Measurements from ENCODE around the gene ANKRD65. TPM values are rescaled to one million over a fixed set of nuclear protein-coding genes. Genes with fewer than 3 reads are reported as not detected.

Gene ANKRD65
- polyA plus RNA-seq, 2 donors = 10.6 to 12.4 TPM

Other genes with a start within 250 kb of the ANKRD65 start
- under 1 TPM; 0.28 to 0.43 TPM for gene TTLL10, start 247.4 kb downstream of the ANKRD65 start, polyA plus RNA-seq
- 1 to 10 TPM; 1.9 to 4.3 TPM for gene TNFRSF18, start 214.7 kb downstream of the ANKRD65 start, polyA plus RNA-seq
- gene TNFRSF4, start 207.1 kb downstream of the ANKRD65 start, polyA plus RNA-seq = 1 to 10 TPM in 1 of 2 donors, under 1 TPM in 1; 0.73 to 1.1 TPM
- 10 to 100 TPM; 43.9 to 68.0 TPM for gene SDF4, start 189.3 kb downstream of the ANKRD65 start, polyA plus RNA-seq
- gene B3GALT6, start 189.0 kb downstream of the ANKRD65 start, polyA plus RNA-seq = 1 to 10 TPM; 4.5 to 6.7 TPM
- gene C1QTNF12, start 174.6 kb downstream of the ANKRD65 start, polyA plus RNA-seq = 1 to 10 TPM; 1.6 to 3.0 TPM
- 10 to 100 TPM; 38.2 to 40.9 TPM for gene UBE2J2, start 147.4 kb downstream of the ANKRD65 start, polyA plus RNA-seq
- gene SCNN1D, start 140.8 kb downstream of the ANKRD65 start, polyA plus RNA-seq = 1 to 10 TPM; 2.8 to 9.9 TPM
- 100 to 1,000 TPM in 1 of 2 donors, 10 to 100 TPM in 1; 47.7 to 120 TPM for gene ACAP3, start 113.3 kb downstream of the ANKRD65 start, polyA plus RNA-seq
- 10 to 100 TPM; 24.4 to 24.8 TPM for gene PUSL1, start 112.7 kb downstream of the ANKRD65 start, polyA plus RNA-seq
- 100 to 1,000 TPM in 1 of 2 donors, 10 to 100 TPM in 1; 74.1 to 127 TPM for gene INTS11, start 96.6 kb downstream of the ANKRD65 start, polyA plus RNA-seq
- gene CPTP, start 96.5 kb downstream of the ANKRD65 start, polyA plus RNA-seq = 10 to 100 TPM; 38.3 to 73.1 TPM
- 1 to 10 TPM in 1 of 2 donors, under 1 TPM in 1; 0.28 to 1.9 TPM for gene TAS1R3, start 90.0 kb downstream of the ANKRD65 start, polyA plus RNA-seq
- gene DVL1, start 71.9 kb downstream of the ANKRD65 start, polyA plus RNA-seq = 100 to 1,000 TPM in 1 of 2 donors, 10 to 100 TPM in 1; 57.5 to 107 TPM
- gene MXRA8, start 62.7 kb downstream of the ANKRD65 start, polyA plus RNA-seq = 10 to 100 TPM in 1 of 2 donors, 1 to 10 TPM in 1; 7.5 to 14.7 TPM
- 100 to 1,000 TPM; 155 to 158 TPM for gene AURKAIP1, start 46.1 kb downstream of the ANKRD65 start, polyA plus RNA-seq
- gene CCNL2, start 21.9 kb downstream of the ANKRD65 start, polyA plus RNA-seq = 100 to 1,000 TPM in 1 of 2 donors, 10 to 100 TPM in 1; 97.9 to 210 TPM
- gene MRPL20, start 14.0 kb downstream of the ANKRD65 start, polyA plus RNA-seq = 100 to 1,000 TPM in 1 of 2 donors, 10 to 100 TPM in 1; 59.1 to 148 TPM
- 10 to 100 TPM; 21.0 to 21.4 TPM for gene VWA1, start 14.4 kb upstream of the ANKRD65 start, polyA plus RNA-seq
- gene ATAD3C, start 28.4 kb upstream of the ANKRD65 start, polyA plus RNA-seq = 1 to 10 TPM; 1.8 to 2.1 TPM
- 10 to 100 TPM; 20.7 to 43.3 TPM for gene ATAD3B, start 50.5 kb upstream of the ANKRD65 start, polyA plus RNA-seq
- 10 to 100 TPM; 25.4 to 26.1 TPM for gene ATAD3A, start 90.9 kb upstream of the ANKRD65 start, polyA plus RNA-seq
- 1 to 10 TPM; 2.1 to 3.1 TPM for gene TMEM240, start 119.3 kb upstream of the ANKRD65 start, polyA plus RNA-seq
- 10 to 100 TPM; 67.7 to 91.4 TPM for gene SSU72, start 153.6 kb upstream of the ANKRD65 start, polyA plus RNA-seq
- 1 to 10 TPM; 7.5 to 8.3 TPM for gene FNDC10, start 178.9 kb upstream of the ANKRD65 start, polyA plus RNA-seq
- 100 to 1,000 TPM in 1 of 2 donors, 10 to 100 TPM in 1; 89.9 to 153 TPM for gene MIB2, start 194.2 kb upstream of the ANKRD65 start, polyA plus RNA-seq
- 1 to 10 TPM in 1 of 2 donors, under 1 TPM in 1; 0.91 to 2.7 TPM for gene MMP23B, start 210.9 kb upstream of the ANKRD65 start, polyA plus RNA-seq
- 10 to 100 TPM; 20.6 to 21.0 TPM for gene CDK11B, start 237.7 kb upstream of the ANKRD65 start, polyA plus RNA-seq